Measurements from ENCODE around the gene LIF.

The LIF gene

DNA sequence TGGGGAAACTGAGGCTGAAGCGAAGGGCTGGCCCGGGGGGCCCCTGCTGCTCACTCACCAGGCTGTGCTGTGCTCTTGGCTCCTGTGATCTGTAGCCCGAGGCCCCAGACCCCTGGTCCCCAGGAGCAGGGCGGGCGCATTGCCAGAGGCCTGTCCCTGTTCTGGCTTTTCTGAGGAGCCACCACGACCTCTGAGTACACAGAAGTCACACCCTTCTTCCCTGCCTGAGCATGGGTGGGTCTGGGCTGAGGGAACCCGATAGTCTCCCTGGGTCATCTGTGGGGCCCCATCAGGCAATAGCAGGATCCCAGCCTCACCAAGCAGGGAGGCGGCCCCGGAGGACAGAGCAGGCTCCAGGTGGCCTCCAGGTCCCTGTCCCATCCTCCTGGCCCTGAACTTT, 37.6 kb upstream of the LIF start:
- DNase-seq = no peak

DNA sequence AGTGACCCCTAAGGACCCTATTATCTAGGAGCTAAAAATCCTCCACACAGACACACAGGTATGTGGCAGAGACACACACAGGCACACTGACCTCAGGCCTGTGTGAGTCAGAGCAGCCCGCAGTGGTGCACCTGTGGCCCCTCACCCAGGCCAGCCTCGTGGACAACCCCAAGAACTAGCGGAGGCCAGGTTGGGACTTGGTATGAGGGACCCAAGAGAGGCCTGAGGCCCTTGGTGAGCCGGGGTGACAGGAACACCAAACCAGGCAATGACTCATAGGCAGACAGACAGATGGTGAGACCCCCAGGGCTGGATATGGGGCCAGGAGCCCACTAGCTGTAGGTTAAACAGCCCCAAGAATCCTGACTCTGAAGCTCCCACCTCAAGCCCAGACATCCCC, 36.8 kb upstream of the LIF start:
- no peak for DNase-seq

DNA sequence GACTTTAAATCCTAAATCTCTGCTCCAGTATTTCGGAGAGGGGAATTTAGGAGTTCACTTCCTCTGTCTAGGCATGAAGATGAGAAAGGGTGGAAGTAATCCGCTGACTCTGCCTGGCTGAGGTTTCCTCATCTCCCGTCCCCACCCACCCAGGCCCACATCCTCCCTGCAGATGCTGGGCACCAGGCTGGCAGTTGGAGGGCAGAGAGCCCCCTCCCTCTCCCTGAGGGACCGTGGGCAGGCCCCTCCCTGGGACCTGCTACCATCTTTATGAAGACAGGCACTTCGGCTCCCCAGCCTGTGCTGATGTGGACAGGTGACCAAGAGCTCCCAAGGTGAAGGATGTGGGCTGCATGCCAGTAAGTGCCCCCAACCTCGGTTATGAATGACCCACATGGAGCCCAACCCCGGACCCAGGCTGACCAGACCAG, 36.1 kb upstream of the LIF start:
- DNase-seq = no peak

GRCh38 chr22:30280505-30280904, 33.9 kb upstream of the LIF start:
- no peak for DNase-seq

- DNase-seq = no peak
These were observed 33.4 kb upstream of the LIF start for GRCh38 chr22:30279932-30280331.

GRCh38 chr22:30279046-30279788, 32.7 kb upstream of the LIF start:
- DNase-seq = peak; percentile 57

- peak; percentile 50 for DNase-seq
These were observed 31.2 kb upstream of the LIF start for GRCh38 chr22:30277547-30278344.

DNA sequence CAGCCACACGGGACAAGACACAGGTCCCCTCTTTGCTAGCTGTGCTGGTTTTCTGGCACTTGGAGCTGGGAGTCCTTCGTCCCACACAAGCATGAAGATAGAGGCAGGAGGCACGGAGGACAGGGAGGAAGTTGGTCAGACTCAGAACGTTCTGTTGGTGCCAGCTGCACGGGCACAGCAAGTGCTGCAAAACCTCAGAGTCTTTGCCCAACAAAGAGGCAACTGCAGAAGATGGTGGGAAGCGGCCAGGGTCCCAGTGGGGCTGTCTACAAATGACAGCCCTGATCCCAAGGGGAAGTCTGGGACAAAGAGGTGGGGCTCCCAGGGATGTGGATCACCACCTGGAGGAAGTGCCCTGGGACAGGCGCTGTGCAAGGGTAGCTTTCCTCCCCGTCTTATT, 29.5 kb upstream of the LIF start:
- DNase-seq = no peak

GRCh38 chr22:30275625-30276024, 29.1 kb upstream of the LIF start:
- DNase-seq = no peak

GRCh38 chr22:30274437-30274812, 27.9 kb upstream of the LIF start:
- DNase-seq = no peak

DNA sequence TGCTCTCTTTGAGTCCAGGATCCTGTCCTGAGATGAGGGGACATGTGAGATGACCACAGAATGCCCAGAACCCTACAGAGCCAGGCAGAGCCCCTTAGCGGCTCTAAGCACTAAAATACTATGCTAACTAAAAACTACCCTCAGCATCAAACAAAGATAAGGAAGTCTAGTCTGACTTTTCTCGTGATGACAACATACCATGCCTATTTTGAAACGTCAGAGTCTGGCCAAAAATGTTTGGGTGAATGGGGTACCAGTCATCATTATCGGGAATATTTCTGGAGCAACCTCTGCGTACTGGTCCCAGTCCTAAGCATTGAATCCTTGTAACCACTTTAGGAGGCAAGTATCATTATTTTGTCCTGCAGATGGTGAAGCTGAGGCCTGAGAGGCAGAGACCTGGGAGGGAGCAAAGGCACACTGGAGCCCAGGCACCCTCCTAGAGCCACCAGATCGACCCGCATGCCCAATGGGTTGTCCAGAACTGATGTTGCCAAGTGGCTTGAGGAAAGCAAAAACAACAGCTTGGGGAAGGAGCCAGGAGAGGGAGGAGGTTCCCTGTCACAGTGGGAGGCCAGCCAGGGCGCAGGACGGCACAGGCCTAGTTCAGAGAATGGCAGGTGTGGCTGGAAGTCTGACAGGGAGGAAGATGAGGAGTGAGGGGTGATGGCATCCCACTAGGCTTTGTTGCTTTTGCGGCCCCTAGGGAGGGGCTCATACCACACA, 27.3 kb upstream of the LIF start:
- DNase-seq = no peak

GRCh38 chr22:30272781-30273601, 26.4 kb upstream of the LIF start:
- DNase-seq = peak; percentile 53

GRCh38 chr22:30270832-30271231, 24.3 kb upstream of the LIF start:
- DNase-seq = peak; percentile 89

- DNase-seq = no peak
These were observed 21.8 kb upstream of the LIF start for GRCh38 chr22:30268331-30268730.

DNA sequence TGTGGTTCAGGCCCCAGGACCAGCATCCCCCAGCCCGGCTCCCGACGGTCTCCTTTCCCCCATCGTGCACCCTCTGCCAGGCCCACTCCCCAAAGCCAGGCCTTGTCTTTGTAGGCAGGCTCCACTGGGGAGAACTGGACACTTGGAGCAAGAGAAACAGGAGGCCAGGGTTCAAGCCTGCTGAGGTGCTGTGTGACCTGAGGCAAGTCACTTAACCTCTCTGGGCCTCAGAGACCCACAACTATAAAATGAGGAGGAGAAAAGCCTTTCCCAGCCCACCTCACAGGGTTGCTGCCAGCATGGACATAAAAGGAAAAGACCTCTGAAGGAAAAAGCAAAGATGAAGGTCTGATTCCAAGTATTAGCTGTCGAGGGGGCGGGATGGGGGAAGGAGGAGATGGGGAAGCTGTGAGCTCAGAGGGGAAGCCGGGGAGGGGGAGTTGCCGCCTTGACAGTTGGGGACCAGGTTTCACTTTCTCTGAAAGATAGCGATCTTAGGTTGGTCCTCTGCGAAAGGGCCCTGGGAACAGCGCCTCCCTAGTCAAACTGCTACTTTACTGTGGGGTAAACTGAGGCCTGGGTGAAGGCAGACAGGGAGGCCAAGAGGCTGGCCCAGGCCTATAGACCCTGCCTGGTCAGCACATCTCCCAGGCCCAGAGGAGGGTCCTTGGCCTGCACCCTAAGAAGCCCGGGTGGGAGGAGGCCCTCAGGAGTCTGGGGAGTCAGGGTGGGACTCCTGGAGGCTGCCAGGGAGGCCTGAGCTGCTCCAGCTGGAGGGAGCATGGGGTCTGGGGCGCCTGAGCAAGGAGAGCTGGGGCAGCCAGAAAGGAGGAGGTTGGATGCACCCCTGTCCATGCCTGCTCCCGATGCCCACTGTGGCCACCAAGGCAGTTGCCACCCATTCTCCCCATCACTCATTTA, 21.1 kb upstream of the LIF start:
- DNase-seq = peak; percentile 62

- peak; percentile 86 for DNase-seq
These were observed 20.2 kb upstream of the LIF start, which contains the start of gene OSM for GRCh38 chr22:30266445-30267381. TSS of gene OSM (minus strand) at chr22:30266851. CDS start at chr22:30266799, 52 bp downstream.

- peak; percentile 92 for DNase-seq
These were observed 19.4 kb upstream of the LIF start for GRCh38 chr22:30265823-30266444.

- no peak for DNase-seq
These were observed 18.7 kb upstream of the LIF start for GRCh38 chr22:30265131-30265720.

DNA sequence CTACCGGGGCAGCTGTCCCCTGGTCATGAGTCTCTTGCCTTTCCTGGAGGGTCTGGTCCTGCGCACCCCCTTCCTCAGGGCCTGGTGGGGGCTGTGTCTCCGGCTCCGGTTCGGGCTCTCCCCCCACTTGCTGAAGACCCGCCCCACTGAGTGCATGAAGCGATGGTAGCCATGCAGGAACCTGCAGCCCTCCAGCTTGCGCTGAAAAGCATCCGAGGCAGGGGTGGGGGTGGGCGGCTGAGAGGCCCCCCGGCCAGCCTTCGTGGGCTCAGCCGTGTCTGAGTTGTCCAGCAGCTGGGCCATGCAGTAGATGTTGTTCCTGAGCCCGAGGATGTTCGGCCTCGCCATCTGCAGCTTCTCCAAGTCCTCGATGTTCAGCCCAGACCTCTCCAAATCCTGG, 17.3 kb upstream of the LIF start:
- DNase-seq = no peak
